Stimulated activated CD4-positive, alpha-beta T cell treated with anti-CD3 and anti-CD28 coated beads, Interleukin-2, amount 100 ng/mL, for 4 hours (primary cell): ENCODE results near the gene FTHL17.

Experiments
- DNase-seq: peaks from one replicate; pipeline ENCODE4 v3.0.0-alpha.2; 2020; ENCODE audit warnings: low read depth

FTHL17 gene

GRCh38 chrX:31038575-31039326 lies 33.1 kb downstream of the FTHL17 start:
- no peak for DNase-seq

- DNase-seq = no peak
These were observed 34.9 kb downstream of the FTHL17 start for GRCh38 chrX:31036895-31037294.

- DNase-seq = no peak
These were observed 44.5 kb downstream of the FTHL17 start for GRCh38 chrX:31027351-31027750.

GRCh38 chrX:31024866-31025265 lies 47.0 kb downstream of the FTHL17 start:
- no peak for DNase-seq

- no peak for DNase-seq
These were observed 50.3 kb downstream of the FTHL17 start for GRCh38 chrX:31021537-31021936.
